Gastrocnemius medialis (tissue), 4 donors: ENCODE results near the gene USP31.

Experiments used
- POLR2A ChIP-seq, 2 donors: fragments of 450-650 bp; IDR thresholded peaks; one replicate each; pipeline ENCODE4 v1.6.1; 2017; ENCODE audit warnings: antibody characterized with exemption in 2 of 2, mild to moderate bottlenecking in 2 of 2, moderate library complexity in 2 of 2
- TF ChIP-seq, protein P1 (sequence below), 5 experiments: fragments of 450-650 bp in 3 of 5; fragments of 200-600 bp in 2 of 5; sonication (generic) in 2 of 5; IDR thresholded peaks in 4 of 5; conservative IDR thresholded peaks in 1 of 5; 1 replicate in 4 of 5; 2 replicates in 1 of 5; pipeline ENCODE4 v1.5.1; 2016 to 2019; ENCODE audit warnings: antibody characterized with exemption in 5 of 5, mild to moderate bottlenecking in 3 of 5, moderate library complexity in 3 of 5

DNA sequence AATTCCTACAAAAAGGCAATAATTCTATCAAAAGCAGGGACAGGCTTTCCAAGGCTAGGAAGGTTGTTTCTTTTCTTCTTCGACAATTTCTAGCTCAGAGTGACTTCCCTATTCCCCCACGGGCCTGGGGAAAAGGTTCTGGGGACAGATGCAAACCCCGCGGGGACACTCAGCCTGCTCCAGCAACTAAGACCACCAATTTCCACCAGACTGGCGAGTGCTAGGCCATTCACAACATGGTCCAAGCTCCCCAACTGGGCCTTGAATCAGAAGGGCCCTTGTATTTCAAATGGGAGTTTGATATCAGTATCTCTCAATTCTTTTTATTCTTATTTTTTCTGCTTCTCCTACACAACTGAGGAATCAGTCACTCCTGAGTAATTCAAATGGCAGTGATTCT lies 86.7 kb downstream of the USP31 start:
- TF ChIP-seq, protein P1, sequence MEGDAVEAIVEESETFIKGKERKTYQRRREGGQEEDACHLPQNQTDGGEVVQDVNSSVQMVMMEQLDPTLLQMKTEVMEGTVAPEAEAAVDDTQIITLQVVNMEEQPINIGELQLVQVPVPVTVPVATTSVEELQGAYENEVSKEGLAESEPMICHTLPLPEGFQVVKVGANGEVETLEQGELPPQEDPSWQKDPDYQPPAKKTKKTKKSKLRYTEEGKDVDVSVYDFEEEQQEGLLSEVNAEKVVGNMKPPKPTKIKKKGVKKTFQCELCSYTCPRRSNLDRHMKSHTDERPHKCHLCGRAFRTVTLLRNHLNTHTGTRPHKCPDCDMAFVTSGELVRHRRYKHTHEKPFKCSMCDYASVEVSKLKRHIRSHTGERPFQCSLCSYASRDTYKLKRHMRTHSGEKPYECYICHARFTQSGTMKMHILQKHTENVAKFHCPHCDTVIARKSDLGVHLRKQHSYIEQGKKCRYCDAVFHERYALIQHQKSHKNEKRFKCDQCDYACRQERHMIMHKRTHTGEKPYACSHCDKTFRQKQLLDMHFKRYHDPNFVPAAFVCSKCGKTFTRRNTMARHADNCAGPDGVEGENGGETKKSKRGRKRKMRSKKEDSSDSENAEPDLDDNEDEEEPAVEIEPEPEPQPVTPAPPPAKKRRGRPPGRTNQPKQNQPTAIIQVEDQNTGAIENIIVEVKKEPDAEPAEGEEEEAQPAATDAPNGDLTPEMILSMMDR (IDR thresholded peaks at IDR 0.05 in 4 of 5, conservative IDR thresholded peaks at IDR 0.05 in 1 of 5): no peak
- TF ChIP-seq POLR2A (IDR thresholded peaks at IDR 0.05): no peak
